Brain pericyte (primary cell): Measurements from ENCODE around the gene LLCFC1.

Experiments used
- DNase-seq: peaks from one replicate; pipeline ENCODE4 v3.0.0-alpha.2; 2012; ENCODE audit warnings: low read depth, low spot score

LLCFC1 gene

DNA sequence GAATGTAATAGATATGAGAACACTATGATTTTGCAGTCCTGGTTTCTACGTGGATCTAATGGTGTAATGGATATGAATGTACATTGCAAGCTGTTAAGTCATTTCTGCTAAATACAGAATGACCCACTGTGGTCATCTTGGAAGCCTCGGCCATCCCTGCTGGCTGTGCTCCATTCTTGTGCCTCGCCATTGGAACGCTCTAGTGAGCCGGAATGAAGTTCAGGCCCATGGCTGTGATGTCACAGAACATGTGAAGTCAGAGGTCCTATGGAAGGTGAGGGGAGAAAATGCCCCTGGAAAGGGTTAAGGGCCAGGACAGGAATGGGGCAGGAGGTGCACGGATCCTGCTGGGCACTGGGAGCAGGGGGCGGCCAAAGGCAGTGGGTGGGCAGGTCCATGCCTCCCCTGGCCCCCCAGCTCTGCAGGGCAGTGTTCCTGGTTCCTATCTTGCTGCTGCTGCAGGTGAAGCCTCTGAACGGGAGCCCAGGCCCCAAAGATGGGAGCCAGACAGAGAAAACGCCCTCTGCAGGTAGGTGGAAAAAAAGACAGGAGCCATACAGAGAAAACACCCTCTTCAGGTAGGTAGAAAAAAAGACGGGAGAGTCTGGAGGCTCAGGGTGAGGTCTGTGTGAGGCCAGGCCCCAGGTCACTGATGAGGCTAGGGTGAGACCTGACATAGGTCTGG is at the start of gene LLCFC1:
Gene LLCFC1, plus strand, starts transcription at position 259 of the 685 bp plus-strand sequence. Its CDS starts 138 bp downstream, at position 397.
- no peak for DNase-seq

DNA sequence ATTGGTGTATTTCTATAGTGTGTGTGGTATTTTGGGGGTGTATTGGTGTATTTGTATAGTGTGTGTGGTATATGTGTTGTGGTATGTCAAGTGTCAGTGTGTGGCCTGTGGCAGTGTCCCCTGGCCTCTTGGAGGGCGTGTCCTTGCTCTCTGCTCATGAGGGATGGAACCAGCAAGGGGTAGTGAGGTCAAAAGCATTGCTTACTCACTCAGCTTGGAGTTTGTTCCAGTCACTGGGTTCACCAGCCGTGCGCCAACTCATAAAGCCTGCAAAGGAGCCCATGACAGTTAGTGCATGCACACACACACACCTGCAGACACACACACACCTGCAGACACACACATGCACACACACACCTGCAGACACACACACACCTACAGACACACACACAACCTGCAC is 49.5 kb upstream of the LLCFC1 start:
- no peak for DNase-seq

DNA sequence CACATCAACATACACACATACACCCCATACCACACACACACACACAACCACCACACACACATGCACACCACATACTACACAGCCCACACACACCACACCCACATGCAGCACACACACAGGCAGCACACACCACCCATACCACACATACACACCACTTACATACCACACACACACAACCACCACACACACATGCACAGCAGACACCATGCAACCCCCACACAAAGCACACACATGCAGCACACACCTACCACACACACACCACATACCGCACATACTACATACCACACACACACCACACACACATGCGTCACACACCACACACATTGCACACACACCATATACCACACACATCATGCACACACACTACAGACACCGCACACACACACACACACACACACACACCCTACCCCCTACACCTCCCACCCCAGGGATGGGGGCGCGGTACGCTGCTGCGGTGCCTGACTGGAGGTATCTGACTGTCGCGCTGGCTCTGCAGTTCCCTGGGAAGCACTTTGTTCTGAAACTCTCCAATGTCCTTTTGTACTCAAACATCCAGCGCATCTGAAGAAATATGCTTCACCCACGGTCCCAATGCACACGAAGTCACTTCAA is 48.3 kb upstream of the LLCFC1 start:
- DNase-seq = no peak

DNA sequence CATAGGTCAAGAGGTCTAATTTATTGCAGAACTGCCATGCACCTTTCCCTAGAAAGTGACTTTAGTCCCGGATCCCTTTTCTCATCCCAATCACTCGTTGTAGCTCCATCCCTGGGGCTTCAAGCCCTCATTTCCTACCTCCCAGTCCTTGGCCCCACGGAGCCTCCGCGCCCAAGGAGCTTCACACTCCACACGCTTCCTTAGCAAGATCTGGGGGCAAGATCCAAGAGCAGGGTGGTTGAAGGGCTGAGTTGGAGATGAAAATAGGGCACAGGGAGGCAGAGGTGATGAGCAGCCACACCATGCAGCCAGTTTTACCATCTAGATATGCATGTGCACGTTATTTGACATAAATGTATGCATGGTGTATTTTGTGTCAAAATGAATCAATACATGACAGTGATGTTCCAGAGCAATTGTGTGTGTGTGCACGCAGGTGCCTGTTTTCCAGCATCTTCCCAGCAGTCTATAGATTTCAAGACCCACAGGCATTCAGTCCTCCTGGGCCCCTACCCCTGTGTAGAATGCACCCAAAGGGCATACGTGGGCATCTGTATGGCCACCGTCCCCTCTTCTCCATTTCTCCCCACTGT is 47.7 kb upstream of the LLCFC1 start:
- no peak for DNase-seq

DNA sequence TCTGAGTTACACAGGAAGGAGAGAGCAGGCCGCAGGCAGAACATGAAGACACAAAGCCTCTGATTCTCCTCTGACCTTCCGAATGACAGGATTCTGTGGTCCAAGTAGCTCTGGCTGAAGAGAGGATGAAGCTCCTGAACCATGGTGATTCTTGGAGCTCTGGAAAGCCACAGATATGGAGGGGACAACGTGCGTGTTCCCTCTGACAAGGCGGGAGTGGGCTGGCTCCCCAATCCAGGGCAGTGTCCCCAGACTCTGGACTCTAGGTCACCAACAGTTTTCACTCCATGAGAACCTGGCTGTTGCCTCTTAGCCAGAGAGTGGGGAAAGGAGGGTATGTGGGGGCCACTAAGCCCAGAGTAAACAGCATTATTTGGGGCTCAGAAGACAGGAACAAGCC is 46.3 kb upstream of the LLCFC1 start:
- DNase-seq = no peak

DNA sequence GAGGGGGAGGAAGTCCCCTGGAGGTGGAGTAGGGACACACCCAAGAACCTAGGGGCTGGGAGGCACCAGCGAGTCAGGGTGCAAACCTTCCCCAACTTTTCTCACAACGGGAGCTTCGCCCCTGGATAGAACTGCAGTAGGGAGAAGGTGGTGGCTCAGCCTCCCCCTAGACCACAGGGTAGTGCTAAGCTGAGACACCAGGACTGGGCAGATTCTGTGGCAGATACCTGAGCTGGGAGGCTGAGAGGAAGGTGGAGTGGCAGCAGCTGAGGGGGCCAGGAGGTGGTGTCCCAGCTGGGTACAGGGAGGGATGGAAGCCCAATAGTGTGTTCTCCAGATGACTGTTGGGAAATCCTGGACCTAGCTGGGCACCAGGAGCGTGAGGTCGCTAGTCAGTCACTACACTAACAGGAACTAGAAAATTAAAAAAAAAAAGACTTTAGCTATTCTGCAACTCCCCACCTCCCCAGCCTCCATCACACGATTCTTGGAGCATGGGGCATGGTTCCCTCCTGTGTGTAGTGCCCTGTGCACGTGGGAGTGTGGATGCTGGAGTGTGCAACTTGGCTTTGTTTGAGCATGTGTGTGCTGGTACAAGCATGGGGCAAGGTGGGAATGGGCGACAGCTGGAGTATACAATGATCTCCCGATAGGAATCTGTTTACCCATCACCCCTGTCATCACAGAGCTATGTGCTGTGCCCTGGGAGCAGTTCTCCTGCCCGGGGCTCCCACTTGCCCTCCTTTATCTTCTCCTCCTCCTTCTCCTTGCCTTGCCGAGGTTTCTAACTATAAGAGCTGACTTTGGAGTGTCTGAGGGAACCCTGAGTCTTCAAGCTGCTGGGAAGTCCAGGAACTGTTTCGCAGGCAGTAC is 44.9 kb upstream of the LLCFC1 start:
- DNase-seq = no peak

DNA sequence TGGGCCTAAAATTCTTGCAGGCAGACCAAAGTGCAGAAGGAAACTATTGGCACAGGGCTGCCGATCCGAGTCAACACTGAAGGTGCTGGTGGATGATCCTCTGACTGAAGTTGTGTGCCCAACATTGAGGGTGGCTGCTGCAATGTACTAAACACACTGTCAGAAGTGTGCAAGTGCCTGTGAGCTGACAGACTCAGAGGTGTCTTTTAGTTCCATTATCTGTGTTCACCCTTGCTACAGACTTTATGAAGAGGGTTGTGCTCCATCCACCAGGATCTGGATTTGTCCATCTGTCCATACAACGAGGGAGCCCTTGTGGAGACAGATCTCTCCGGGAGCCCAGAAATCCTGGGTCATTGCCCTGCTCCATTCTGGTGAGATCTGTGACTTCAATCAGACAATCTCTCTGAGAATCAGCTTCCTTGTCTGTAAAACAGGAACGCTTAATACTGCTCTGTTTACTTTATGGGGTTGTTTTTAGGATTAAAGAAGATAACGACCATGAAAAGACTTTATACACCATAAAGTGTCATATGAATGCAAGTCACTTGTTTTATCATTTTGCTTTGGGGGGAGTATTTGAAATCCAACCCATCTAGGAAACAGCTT is 44.2 kb upstream of the LLCFC1 start:
- DNase-seq = no peak

DNA sequence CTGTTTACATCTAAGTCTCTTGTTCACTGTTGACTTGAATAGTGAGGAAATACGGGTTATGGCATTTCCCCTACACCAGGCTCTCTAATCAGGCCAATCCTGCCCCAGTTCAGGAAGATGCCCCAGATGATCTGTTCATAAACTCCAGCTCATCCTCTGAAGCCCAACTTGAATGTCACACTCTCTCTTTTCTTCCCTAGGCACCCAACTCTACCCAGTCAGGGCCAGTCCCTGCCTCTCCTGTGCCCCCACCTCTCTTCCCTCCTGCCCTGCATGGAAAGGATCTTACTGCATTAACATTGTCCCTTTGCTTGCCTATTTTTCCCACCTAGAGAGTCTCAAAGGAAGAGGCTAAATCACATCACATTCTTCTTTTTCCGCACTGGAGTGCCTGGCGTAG is 43.1 kb upstream of the LLCFC1 start:
- DNase-seq = no peak

DNA sequence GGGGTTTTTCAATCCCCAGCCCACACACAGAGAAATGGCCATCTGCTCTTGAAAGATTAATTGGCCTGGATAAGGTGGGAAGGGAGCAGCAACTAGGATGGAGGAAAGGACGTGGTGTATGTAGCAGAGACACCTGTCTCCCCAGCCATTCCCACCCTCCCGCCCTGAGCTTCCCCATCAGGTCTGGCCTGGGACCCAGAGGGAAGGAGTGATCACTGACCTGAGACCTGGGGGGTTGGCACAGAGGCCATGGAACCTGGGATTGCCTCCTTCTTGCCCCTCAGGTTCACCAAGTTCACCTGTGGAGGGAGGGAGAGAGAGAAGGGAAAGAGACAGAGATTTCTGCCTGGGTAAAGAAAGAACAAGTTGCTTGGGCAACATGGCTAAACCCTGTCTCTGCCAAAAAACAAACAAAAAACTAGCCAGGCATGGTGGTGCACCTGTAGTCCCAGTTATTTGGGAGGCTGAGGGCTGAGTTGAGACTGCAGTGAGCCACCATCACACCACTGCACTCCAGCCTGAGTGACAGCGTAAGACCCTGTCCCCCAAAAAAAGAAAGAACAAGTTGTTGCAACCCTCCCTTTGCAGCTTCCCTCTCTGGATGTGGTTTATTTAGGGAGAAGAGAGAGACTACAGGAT is 42.4 kb upstream of the LLCFC1 start:
- DNase-seq = no peak

DNA sequence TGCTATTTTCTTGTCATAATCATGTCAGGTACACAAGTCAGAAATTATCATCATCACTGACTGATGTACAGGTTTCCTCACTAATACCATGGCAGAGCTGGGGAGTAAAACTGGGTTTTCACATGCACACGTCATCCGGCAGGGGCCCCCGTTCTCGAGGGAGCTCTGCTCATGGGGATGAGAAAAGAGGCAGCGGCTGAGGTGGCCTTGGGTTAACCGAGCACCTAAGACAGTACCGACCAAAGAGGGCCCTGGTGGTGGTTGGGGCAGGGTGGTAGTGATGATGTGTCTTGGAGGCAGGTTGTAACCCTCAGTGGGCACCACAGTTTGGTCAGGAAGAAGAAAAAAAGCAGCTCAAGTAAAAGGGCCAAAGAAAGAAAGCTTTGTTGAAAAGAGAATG is 41.6 kb upstream of the LLCFC1 start:
- DNase-seq = no peak

DNA sequence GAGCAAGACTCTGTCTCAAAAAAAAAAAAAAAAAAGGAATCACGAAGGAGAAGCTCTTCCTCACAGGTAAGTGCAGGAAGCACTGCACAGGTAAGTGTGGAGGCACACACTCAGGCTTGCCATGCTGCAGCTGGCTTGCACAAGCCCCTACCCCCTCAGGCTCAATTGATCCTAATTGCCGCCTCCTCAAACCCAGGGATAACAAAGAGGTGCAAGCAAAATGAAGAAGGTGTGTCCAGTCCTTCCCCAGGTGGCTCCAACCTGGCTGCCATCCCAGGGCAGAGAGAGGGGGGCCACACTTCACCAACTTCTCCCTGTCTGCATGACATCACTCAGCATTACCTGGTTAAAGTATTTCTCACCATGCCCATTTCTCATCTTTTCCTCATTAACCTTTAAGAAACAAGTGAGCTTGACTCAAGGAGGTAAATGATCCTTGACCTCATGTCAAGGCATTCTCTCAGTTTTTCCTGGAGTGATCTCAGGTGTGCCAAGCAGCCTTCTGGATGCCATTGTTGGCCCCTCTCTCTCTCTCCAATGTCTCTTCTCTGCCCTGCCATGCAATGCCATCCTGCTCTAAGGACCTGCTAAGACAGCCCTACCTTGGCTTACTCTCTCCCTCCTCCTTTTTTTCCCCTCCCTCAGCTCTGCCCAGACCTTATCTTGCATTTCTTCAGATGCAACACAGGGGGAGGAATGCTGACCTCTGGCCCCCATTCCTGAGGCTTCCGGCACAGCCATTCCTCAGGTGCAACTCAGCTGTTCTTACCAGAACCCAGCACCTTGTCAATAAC is 40.7 kb upstream of the LLCFC1 start:
- no peak for DNase-seq

DNA sequence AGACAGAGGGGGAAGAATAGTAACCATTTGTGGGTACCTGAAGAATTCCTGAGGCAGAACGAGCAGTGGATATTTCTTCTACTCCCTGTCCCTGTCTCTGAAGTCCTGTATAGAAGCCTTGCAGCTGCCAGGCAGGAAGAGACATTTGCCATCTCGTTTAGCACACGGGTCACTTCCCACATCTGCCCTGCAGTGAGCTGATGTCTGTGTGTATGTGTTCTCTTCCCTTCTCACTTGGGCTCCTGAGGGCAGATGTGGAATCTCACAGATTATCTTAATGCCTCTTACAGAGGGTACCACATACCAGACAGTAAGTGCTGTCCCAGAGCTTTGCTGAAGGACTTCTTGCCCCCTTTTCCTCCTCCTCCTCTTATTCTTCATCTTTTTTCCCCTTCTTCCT is 39.6 kb upstream of the LLCFC1 start:
- no peak for DNase-seq

DNA sequence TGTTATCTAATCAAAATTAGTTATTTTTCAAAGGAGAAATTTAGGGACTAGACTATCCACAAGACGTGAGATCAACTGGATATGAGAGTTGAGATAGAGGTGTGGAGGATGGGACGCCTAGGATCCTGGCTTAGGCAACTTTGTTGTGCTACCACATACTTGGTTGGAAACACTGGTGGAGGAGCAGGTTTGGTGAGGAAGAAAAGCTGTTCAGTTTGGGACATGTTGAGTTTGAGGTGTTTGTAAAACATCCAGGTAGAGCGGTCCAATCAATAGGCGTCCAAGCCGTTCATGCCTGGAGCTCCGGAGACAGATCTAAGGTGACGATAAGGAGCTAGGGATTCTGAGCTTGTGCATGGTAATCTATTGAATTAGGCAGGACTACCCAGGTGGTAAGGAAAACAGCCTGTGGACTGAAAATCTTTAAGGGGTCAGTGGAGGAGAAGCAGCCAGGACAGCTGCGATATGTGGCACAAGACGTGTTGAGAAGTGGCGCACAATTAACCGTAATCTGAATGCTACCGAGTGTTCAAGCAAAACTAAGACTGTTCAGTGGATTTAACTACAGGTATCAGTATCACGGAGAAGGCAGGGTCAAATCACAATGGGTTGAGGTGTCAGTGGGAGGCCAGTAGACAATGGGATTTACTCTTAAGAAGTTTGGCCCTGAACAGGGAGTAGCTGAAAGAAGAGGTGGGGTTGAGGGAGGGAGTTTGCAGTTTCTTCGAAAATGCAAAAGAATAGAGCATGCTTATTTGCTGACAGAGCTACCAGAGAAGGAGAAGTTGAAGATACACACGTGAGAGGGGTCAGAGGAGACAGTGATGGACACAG is 37.6 kb upstream of the LLCFC1 start:
- DNase-seq = no peak

DNA sequence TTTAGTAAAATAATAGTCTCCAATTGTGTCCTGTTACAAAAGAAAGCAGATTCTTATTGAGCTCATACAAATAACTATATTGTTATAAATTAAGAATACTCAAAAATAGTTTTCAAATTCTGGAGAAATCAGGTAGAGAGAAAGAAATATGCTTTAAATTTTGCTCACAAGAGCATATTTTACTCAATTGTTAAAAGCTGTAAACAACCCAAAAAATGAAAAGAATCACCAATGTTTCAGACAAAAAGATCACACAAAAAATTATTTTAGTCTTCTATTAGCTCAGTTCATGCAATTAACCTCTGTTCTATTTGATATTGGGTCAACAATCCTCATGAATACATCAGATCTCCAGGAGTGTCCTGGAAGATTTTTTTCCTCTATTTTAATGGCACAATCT is 35.2 kb upstream of the LLCFC1 start:
- no peak for DNase-seq

DNA sequence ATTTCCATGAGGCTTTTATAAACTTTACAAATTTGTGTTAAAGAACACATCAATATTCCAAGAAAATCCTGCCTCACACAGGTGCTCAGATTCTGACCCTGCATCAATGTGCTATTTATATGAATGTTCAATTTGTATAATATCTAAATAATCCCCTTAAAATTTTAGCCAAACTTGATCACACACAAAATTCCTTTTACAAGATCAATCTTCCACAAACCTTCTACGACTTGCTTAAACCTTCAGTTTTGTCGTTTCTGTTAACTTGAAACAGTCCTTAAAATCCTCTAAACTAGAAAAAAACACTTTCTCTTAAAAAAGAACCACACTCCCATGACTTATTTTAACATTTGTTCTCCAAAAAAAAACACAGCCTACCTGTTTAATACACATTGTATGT is 33.5 kb upstream of the LLCFC1 start:
- DNase-seq = no peak

DNA sequence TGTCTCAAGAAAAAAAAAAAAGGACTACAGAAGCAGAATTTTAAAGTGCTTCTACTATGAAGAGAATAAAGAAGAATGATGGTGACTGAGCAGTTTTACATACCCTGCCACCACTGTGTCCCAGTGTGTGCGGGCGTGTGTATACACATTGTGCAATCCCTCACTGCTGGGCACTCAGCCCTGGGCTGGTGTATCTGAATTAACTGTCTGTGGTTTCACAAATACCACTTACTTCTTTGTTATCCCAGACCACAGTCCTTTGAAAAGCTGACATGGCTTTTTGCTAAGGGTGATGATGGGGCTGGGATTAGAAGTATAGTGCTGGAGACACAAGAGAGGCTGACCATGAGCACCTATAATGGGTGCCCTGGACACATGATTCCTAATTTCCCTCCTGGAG is 32.6 kb upstream of the LLCFC1 start:
- no peak for DNase-seq

DNA sequence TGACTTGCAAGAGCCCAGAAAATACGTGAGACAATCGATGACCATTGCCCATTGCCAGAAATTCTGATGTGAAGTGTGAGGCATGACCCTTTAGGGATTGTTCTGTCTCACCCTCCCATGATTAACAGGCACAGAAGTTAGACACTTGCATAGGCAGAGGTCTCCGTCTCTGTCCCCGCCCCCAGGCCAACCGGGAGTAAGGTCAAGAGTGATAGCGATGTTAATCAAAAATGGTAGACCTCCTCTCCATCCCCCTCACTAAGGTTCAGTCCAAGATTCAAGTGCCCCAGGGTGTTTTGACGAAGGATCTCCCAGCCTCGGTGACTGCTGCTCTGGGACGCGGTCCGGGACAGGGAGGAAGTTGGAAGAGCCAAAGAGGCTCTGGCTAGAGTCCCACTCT is 31.0 kb upstream of the LLCFC1 start:
- no peak for DNase-seq

DNA sequence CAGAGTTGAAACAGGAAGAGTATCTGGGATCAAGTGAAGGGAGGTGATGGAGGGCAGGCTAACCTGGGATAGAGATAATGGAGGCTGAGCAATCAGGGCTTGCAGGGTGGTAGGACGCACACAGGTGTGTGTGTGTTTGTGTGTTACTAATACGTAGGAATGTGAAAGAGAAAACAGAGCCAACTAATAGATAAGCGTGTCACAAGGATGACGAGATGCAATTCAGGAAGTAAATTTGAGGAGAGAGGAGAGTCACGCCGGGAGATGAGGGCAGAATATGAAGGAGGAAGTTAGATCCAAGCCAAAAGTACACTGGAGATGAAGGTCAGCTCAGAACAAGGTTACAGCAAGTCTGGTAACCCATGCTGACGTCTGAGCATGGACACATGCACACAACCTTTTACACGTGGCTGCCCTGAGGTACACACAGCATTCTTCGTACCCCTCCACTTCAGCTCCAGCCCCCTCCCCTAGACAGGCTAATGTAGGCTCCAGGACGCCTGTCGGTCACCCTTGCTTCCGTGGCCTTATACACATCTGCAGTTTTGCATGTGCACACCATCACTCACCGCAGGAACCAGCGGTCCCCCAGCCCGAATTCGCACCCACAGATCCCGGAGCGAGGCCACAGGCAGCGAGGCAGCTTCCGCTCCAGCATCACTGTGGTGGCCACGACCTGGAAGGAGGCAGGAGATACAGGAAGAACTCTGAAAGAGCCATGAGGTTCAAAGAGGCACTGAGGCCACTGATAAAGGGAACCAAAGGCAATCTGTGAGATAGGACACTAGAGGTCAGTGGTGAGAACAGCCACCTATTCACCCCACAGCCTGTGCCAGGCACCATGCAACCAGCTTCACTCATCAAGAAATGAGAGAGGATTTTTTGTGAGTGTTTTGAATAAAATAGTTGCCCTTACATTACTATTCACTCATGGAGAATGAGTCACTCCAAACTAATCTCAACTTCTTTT is 30.1 kb upstream of the LLCFC1 start:
- no peak for DNase-seq

DNA sequence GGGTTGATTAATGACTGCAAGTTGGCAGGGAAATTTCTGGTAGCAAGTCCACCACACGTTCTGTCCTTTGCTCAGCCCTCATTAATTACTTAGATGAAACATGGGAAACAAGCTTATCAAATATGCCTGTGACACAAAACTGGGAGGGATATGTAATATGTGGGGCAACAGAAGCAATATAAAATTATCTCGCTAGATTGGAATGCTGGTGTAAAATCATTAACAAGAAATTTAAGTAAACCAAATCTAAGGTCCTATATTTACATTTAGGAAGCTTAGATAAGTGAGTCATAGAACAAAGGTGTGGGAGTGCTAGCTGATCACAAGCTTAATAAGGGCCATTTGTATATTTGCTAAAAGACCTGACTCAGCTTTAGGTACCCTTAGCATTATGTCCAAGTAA is 29.3 kb upstream of the LLCFC1 start:
- no peak for DNase-seq
